Ishikawa (cell line): ENCODE data around the gene PPP1R18.

Experiments used
- CEBPB ChIP-seq: IDR thresholded peaks from 2 replicates; pipeline ENCODE4 v1.6.1; 2012
- EP300 ChIP-seq: IDR thresholded peaks from 2 replicates; pipeline ENCODE4 v1.6.1; 2012; ENCODE audit warnings: borderline replicate concordance
- FOXM1 ChIP-seq: IDR thresholded peaks from 2 replicates; pipeline ENCODE4 v1.6.1; 2012; ENCODE audit warnings: low read depth, borderline replicate concordance
- RAD21 ChIP-seq: IDR thresholded peaks from 2 replicates; pipeline ENCODE4 v1.6.1; 2012; ENCODE audit warnings: low read depth
- TAF1 ChIP-seq: IDR thresholded peaks from 2 replicates; pipeline ENCODE4 v1.6.1; 2012; ENCODE audit warnings: low read depth, mild to moderate bottlenecking
- TEAD4 ChIP-seq: IDR thresholded peaks from 2 replicates; pipeline ENCODE4 v1.6.1; 2012
- TF ChIP-seq, protein P1 (sequence below): IDR thresholded peaks from 2 replicates; pipeline ENCODE4 v1.6.1; 2012; ENCODE audit warnings: low read depth, mild to moderate bottlenecking
- TF ChIP-seq, protein P2 (sequence below): IDR thresholded peaks from 2 replicates; pipeline ENCODE4 v1.6.1; 2012

DNA sequence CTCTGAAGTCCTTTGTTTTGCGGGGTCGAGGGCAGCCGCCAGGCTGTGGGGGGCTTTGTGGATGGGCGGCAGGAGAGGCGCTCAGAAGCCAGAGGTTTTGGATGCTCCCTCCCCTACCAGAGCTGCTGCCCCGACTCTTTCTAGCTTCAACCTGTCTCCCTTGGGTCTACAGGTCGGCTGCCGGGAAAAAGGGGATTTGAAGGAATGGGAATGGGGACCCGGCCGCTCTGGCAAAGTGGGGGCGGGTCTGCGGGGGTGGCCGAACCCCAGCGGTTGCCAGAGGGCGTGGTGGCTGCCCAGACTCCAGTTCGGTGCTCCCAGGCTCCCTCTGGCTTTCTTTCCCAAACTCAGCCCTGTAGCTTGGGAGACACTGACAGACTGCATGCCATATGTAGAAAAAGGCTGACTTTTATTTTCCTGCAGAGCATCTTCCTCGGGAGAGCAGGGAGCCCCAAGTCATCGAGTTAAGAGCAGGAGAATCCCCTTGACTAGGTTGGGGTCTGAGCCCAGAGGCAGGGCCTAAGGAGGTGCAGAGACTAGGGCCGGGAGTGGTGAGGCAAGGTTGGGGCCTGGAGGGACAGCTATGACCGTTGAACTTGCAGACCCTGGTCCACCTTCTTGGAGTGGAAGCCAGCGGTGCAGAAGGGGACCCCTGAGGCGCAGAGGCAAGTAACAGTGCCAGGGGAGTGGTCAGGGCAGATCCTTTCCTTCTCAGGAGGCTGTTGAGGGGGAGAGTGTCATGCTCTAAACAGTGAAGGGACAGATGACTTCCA, 1.4 kb upstream of the PPP1R18 start:
- TF ChIP-seq FOXM1 (no peak), EP300 (no peak), TEAD4 (no peak), RAD21 (no peak), CEBPB (no peak), TAF1 (no peak)
- TF ChIP-seq, protein P1, sequence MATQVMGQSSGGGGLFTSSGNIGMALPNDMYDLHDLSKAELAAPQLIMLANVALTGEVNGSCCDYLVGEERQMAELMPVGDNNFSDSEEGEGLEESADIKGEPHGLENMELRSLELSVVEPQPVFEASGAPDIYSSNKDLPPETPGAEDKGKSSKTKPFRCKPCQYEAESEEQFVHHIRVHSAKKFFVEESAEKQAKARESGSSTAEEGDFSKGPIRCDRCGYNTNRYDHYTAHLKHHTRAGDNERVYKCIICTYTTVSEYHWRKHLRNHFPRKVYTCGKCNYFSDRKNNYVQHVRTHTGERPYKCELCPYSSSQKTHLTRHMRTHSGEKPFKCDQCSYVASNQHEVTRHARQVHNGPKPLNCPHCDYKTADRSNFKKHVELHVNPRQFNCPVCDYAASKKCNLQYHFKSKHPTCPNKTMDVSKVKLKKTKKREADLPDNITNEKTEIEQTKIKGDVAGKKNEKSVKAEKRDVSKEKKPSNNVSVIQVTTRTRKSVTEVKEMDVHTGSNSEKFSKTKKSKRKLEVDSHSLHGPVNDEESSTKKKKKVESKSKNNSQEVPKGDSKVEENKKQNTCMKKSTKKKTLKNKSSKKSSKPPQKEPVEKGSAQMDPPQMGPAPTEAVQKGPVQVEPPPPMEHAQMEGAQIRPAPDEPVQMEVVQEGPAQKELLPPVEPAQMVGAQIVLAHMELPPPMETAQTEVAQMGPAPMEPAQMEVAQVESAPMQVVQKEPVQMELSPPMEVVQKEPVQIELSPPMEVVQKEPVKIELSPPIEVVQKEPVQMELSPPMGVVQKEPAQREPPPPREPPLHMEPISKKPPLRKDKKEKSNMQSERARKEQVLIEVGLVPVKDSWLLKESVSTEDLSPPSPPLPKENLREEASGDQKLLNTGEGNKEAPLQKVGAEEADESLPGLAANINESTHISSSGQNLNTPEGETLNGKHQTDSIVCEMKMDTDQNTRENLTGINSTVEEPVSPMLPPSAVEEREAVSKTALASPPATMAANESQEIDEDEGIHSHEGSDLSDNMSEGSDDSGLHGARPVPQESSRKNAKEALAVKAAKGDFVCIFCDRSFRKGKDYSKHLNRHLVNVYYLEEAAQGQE, result no peak
- TF ChIP-seq, protein P2, sequence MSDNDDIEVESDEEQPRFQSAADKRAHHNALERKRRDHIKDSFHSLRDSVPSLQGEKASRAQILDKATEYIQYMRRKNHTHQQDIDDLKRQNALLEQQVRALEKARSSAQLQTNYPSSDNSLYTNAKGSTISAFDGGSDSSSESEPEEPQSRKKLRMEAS, result no peak; the same call in 1 of the 2 replicates
